Stomach (tissue), 4 donors: ENCODE results near the gene TAPBP.

ENCODE experiments used
- EP300 ChIP-seq: sonication (generic); formaldehyde crosslinking; IDR thresholded peaks from one replicate; pipeline ENCODE4 v1.6.1; 2017; ENCODE audit warnings: antibody characterized with exemption
- POLR2A ChIP-seq, 4 donors: fragments of 450-650 bp; IDR thresholded peaks; one replicate each; pipeline ENCODE4 v1.6.1; 2016; ENCODE audit warnings: antibody characterized with exemption in 4 of 4, control low read depth in 2 of 4, mild to moderate bottlenecking in 1 of 4, moderate library complexity in 1 of 4

DNA sequence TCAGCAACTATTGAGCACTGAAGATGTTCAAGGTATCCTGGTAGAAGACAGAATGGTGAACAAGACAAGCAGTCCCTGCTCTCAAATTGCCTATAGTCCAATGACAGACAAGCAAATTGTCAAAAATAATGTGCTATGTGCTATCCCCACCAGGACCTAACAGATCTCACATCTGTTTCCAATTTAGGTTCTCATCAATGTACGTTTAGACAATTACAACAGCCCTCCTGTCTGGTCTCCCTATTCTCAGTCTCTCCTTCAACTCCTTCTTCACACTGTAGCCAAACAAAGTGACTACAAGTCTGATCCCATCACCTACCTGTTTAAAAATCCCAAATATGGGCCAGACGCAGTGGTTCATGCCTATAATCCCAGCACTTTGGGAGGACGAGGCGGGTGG, 7.5 kb downstream of the TAPBP start:
- TF ChIP-seq EP300 (no peak), POLR2A (IDR thresholded peaks at IDR 0.05) (no peak)
